Hematopoietic multipotent progenitor cell (in vitro differentiated cells): ENCODE results near the gene MPV17. TPM values are rescaled to one million over a fixed set of nuclear protein-coding genes. Genes with fewer than 3 reads are reported as not detected.
A peak's percentile ranks its signal among the peaks of the same experiment; 100 is the strongest.
"Not testable (repeated sequence)": the region's sequence is repeated elsewhere in the genome, so short reads cannot be mapped to it uniquely, and the experiment has no call there.

Experiments
- DNase-seq, 3 donors: peaks; one replicate each; pipeline ENCODE4 v3.0.0-alpha.2; 2011 to 2015; ENCODE audit warnings: low read depth in 2 of 3, low spot score in 2 of 3
- total RNA-seq: library from RNA; depleted of rRNA; stranded (reverse); fragments of >200 nt; gene quantifications from one replicate; pipeline ENCODE4 v1.2.3, GENCODE V29; 2012

MPV17 gene
- total RNA-seq, 1 donor, result 85.4 TPM

GRCh38 chr2:27323596-27324285, 844 bp upstream of the MPV17 start:
- no peak for DNase-seq

GRCh38 chr2:27322301-27322765, 564 bp downstream of the MPV17 start:
- DNase-seq, result peak in 1 of 3 donors; percentile 29

- DNase-seq, result no peak
These were observed 1.8 kb downstream of the MPV17 start for GRCh38 chr2:27320958-27321543.

GRCh38 chr2:27319839-27320238, 3.1 kb downstream of the MPV17 start:
- DNase-seq, result not testable (repeated sequence)

- DNase-seq, result no peak
These were observed 6.1 kb downstream of the MPV17 start for GRCh38 chr2:27316655-27317412.

GRCh38 chr2:27315122-27315521, 7.8 kb downstream of the MPV17 start:
- DNase-seq, result no peak

- no peak for DNase-seq
These were observed 8.2 kb downstream of the MPV17 start for GRCh38 chr2:27314709-27315108.

GRCh38 chr2:27313882-27314645, 8.8 kb downstream of the MPV17 start:
- peak in 1 of 3 donors; percentile 43 for DNase-seq

- no peak for DNase-seq
These were observed 10.7 kb downstream of the MPV17 start for GRCh38 chr2:27312152-27312551.

GRCh38 chr2:27309651-27310050, 13.2 kb downstream of the MPV17 start:
- no peak for DNase-seq

- DNase-seq, result no peak
These were observed 14.5 kb downstream of the MPV17 start, which contains the start of gene UCN for GRCh38 chr2:27308359-27308881. Gene UCN (minus strand): TSS chr2:27308445. CDS start chr2:27307895, 550 bp downstream.

- DNase-seq, result no peak
These were observed 15.1 kb downstream of the MPV17 start for GRCh38 chr2:27307545-27308358.

- no peak for DNase-seq
These were observed 15.7 kb downstream of the MPV17 start for GRCh38 chr2:27307287-27307544.

GRCh38 chr2:27306573-27307286, 16.2 kb downstream of the MPV17 start:
- DNase-seq, result peak in 1 of 3 donors; percentile 63

GRCh38 chr2:27306136-27306535, 16.8 kb downstream of the MPV17 start:
- no peak for DNase-seq

- DNase-seq, result no peak
These were observed 17.4 kb downstream of the MPV17 start for GRCh38 chr2:27305516-27305915.

GRCh38 chr2:27304488-27305240, 18.2 kb downstream of the MPV17 start:
- no peak for DNase-seq
